ENCODE data around the gene IKZF2. TPM values are rescaled to one million over a fixed set of nuclear protein-coding genes. Genes with fewer than 3 reads are reported as not detected.

IKZF2 gene
- total and polyA plus RNA-seq, 4 donors, result 0.35 to 4.7 (median 2.5) TPM

DNA sequence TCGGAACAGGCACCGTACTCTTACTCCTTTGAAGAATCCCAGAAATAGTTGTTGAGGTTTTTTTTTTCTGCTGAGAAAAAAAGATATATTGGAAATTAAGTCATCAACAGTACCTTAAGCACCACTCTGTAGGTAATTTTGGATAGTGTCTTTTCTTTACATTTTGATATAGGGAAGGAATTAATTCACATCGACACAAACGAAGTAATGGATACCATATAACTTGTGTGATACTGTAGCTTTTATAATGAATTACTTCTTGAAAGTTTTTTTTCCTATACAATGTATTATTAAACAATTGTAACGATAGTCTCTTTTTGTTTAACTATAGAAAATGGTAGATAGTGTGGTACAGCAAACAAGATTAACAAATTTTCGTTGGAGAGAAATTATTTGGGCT lies 1.5 kb upstream of the IKZF2 start (continued):
- TF ChIP-seq, protein P1, sequence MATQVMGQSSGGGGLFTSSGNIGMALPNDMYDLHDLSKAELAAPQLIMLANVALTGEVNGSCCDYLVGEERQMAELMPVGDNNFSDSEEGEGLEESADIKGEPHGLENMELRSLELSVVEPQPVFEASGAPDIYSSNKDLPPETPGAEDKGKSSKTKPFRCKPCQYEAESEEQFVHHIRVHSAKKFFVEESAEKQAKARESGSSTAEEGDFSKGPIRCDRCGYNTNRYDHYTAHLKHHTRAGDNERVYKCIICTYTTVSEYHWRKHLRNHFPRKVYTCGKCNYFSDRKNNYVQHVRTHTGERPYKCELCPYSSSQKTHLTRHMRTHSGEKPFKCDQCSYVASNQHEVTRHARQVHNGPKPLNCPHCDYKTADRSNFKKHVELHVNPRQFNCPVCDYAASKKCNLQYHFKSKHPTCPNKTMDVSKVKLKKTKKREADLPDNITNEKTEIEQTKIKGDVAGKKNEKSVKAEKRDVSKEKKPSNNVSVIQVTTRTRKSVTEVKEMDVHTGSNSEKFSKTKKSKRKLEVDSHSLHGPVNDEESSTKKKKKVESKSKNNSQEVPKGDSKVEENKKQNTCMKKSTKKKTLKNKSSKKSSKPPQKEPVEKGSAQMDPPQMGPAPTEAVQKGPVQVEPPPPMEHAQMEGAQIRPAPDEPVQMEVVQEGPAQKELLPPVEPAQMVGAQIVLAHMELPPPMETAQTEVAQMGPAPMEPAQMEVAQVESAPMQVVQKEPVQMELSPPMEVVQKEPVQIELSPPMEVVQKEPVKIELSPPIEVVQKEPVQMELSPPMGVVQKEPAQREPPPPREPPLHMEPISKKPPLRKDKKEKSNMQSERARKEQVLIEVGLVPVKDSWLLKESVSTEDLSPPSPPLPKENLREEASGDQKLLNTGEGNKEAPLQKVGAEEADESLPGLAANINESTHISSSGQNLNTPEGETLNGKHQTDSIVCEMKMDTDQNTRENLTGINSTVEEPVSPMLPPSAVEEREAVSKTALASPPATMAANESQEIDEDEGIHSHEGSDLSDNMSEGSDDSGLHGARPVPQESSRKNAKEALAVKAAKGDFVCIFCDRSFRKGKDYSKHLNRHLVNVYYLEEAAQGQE (IDR thresholded peaks at IDR 0.05), result no peak
- TF ChIP-seq TAF1 (conservative IDR thresholded peaks at IDR 0.05) (no peak), GABPA (IDR thresholded peaks at IDR 0.05 in 1 of 2, conservative IDR thresholded peaks at IDR 0.05 in 1 of 2) (no peak)

DNA sequence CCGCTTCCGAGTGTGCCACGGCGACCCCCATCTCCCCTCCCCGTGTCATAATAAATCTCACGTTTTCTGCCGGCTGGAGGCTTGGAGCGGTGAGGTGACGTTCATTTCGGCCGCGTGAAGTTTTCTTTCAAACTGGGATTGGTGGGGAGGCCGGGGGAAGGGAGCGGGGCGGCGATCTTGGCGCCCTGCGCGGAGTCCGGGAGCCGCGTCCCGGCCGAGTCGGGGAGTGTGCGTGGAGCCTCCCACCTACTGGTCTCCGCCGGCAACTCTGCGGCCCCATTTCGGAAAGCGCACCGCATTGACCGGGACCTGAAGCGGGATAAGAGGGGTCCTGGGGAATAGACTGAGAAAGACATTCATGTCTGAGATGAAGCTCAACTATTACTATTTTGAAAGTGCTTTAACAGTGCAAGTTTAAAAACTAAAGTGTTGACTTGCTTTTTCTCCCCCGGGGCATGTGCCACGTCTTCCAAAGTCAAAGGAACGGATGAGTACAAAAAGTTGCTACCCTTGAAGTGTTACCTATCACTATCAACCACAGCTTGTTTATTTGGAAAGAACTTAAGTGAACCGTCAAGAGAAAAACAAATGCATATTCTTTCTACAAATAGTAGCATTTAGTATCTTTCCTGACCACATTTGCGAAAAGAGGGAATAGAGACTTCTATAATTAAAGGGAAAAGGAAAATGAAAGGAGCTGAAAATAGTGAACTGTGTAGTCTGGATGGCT lies 818 bp upstream of the IKZF2 start:
- DNase-seq (ENCODE audit: low spot score), result peak; percentile 43
- H3K9me3 ChIP-seq (ENCODE audit: control insufficient read depth in 4 of 4, low read length in 3 of 4), result no peaks in the 10 kb centered on the region
- no peaks in the 10 kb centered on the region for H3K36me3 ChIP-seq (ENCODE audit: control insufficient read depth in 4 of 4, insufficient read depth in 3 of 4, low read depth in 1 of 4, low read length in 3 of 4)
- peak overlapping the region; percentile 96 for H3K27ac ChIP-seq (ENCODE audit: low read depth in 1 of 2, low read length in 2 of 2)
- under 1% methylated on average over 39 of the region's 39 CpGs for WGBS
- no peaks in the 10 kb centered on the region for H3K27me3 ChIP-seq (ENCODE audit: control insufficient read depth in 4 of 4, insufficient read depth in 4 of 4, low read length in 3 of 4)
- peaks cover 0 to 49% (median 35%) of the 10 kb centered on the region in 4 donors for H3K4me1 ChIP-seq (ENCODE audit: control insufficient read depth in 4 of 4, insufficient read depth in 4 of 4, low read length in 3 of 4)
- TF ChIP-seq JUND (IDR thresholded peaks at IDR 0.05), result no peak
- TF ChIP-seq, protein P2, sequence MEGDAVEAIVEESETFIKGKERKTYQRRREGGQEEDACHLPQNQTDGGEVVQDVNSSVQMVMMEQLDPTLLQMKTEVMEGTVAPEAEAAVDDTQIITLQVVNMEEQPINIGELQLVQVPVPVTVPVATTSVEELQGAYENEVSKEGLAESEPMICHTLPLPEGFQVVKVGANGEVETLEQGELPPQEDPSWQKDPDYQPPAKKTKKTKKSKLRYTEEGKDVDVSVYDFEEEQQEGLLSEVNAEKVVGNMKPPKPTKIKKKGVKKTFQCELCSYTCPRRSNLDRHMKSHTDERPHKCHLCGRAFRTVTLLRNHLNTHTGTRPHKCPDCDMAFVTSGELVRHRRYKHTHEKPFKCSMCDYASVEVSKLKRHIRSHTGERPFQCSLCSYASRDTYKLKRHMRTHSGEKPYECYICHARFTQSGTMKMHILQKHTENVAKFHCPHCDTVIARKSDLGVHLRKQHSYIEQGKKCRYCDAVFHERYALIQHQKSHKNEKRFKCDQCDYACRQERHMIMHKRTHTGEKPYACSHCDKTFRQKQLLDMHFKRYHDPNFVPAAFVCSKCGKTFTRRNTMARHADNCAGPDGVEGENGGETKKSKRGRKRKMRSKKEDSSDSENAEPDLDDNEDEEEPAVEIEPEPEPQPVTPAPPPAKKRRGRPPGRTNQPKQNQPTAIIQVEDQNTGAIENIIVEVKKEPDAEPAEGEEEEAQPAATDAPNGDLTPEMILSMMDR (IDR thresholded peaks at IDR 0.05; ENCODE audit: low read depth, low read length, missing input control), result peak; percentile 3
- no peak for TF ChIP-seq HNF4G (IDR thresholded peaks at IDR 0.05)
- peak; percentile 58 for TF ChIP-seq YY1 (IDR thresholded peaks at IDR 0.05)
- no peak for TF ChIP-seq EGR1 (IDR thresholded peaks at IDR 0.05; ENCODE audit: low read depth in 2 of 2)
- no peak for TF ChIP-seq NR2F2 (IDR thresholded peaks at IDR 0.05)
- no peak for TF ChIP-seq FOXA1 (IDR thresholded peaks at IDR 0.05)
- TF ChIP-seq GABPA (IDR thresholded peaks at IDR 0.05 in 1 of 2, conservative IDR thresholded peaks at IDR 0.05 in 1 of 2), result no peak
- TF ChIP-seq, protein P3, sequence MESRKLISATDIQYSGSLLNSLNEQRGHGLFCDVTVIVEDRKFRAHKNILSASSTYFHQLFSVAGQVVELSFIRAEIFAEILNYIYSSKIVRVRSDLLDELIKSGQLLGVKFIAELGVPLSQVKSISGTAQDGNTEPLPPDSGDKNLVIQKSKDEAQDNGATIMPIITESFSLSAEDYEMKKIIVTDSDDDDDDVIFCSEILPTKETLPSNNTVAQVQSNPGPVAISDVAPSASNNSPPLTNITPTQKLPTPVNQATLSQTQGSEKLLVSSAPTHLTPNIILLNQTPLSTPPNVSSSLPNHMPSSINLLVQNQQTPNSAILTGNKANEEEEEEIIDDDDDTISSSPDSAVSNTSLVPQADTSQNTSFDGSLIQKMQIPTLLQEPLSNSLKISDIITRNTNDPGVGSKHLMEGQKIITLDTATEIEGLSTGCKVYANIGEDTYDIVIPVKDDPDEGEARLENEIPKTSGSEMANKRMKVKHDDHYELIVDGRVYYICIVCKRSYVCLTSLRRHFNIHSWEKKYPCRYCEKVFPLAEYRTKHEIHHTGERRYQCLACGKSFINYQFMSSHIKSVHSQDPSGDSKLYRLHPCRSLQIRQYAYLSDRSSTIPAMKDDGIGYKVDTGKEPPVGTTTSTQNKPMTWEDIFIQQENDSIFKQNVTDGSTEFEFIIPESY (IDR thresholded peaks at IDR 0.05), result no peak
- TF ChIP-seq, protein P1 (IDR thresholded peaks at IDR 0.05), result peak; percentile 26
- TF ChIP-seq HNF4A (conservative IDR thresholded peaks at IDR 0.05), result no peak
- no peak for TF ChIP-seq RXRA (IDR thresholded peaks at IDR 0.05)
- peak; percentile 57 for TF ChIP-seq TAF1 (conservative IDR thresholded peaks at IDR 0.05)
- TF ChIP-seq RAD21 (IDR thresholded peaks at IDR 0.05), result peak; percentile 35 to 44
- TF ChIP-seq, protein P4, sequence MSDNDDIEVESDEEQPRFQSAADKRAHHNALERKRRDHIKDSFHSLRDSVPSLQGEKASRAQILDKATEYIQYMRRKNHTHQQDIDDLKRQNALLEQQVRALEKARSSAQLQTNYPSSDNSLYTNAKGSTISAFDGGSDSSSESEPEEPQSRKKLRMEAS (IDR thresholded peaks at IDR 0.05), result no peak
- TF ChIP-seq, protein P5, sequence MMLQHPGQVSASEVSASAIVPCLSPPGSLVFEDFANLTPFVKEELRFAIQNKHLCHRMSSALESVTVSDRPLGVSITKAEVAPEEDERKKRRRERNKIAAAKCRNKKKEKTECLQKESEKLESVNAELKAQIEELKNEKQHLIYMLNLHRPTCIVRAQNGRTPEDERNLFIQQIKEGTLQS (IDR thresholded peaks at IDR 0.05), result no peak
- TF ChIP-seq FOXA2 (IDR thresholded peaks at IDR 0.05), result no peak
- no peak for TF ChIP-seq SP1 (IDR thresholded peaks at IDR 0.05)
- peak overlapping the region; percentile 77 to 95 for H3K9ac ChIP-seq (ENCODE audit: low read depth in 1 of 2, low read length in 2 of 2)
- peak overlapping the region; percentile 77 to 91 (median 84) for H3K4me3 ChIP-seq (ENCODE audit: low read depth in 1 of 3, low read length in 3 of 3)
